Gastrocnemius medialis (tissue), 4 donors: ENCODE data around the gene MYLIP.

ENCODE experiments used
- POLR2A ChIP-seq, 2 donors: fragments of 450-650 bp; IDR thresholded peaks; one replicate each; pipeline ENCODE4 v1.6.1; 2017; ENCODE audit warnings: antibody characterized with exemption in 2 of 2, mild to moderate bottlenecking in 2 of 2, moderate library complexity in 2 of 2
- TF ChIP-seq, protein P1 (sequence below), 5 experiments: fragments of 450-650 bp in 3 of 5; fragments of 200-600 bp in 2 of 5; sonication (generic) in 2 of 5; IDR thresholded peaks in 4 of 5; conservative IDR thresholded peaks in 1 of 5; 1 replicate in 4 of 5; 2 replicates in 1 of 5; pipeline ENCODE4 v1.5.1; 2016 to 2019; ENCODE audit warnings: antibody characterized with exemption in 5 of 5, mild to moderate bottlenecking in 3 of 5, moderate library complexity in 3 of 5

- TF ChIP-seq, protein P1, sequence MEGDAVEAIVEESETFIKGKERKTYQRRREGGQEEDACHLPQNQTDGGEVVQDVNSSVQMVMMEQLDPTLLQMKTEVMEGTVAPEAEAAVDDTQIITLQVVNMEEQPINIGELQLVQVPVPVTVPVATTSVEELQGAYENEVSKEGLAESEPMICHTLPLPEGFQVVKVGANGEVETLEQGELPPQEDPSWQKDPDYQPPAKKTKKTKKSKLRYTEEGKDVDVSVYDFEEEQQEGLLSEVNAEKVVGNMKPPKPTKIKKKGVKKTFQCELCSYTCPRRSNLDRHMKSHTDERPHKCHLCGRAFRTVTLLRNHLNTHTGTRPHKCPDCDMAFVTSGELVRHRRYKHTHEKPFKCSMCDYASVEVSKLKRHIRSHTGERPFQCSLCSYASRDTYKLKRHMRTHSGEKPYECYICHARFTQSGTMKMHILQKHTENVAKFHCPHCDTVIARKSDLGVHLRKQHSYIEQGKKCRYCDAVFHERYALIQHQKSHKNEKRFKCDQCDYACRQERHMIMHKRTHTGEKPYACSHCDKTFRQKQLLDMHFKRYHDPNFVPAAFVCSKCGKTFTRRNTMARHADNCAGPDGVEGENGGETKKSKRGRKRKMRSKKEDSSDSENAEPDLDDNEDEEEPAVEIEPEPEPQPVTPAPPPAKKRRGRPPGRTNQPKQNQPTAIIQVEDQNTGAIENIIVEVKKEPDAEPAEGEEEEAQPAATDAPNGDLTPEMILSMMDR (IDR thresholded peaks at IDR 0.05 in 4 of 5, conservative IDR thresholded peaks at IDR 0.05 in 1 of 5): no peak
- no peak for TF ChIP-seq POLR2A (IDR thresholded peaks at IDR 0.05)
These were observed 48.7 kb upstream of the MYLIP start for GRCh38 chr6:16080204-16080603.
